Mononuclear cell (primary cell): ENCODE results near the gene MINDY2. TPM values are rescaled to one million over a fixed set of nuclear protein-coding genes. Genes with fewer than 3 reads are reported as not detected.
"Not testable (repeated sequence)": the region's sequence is repeated elsewhere in the genome, so short reads cannot be mapped to it uniquely, and the experiment has no call there.

ENCODE experiments used
- H3K27me3 ChIP-seq: 2 replicates; pipeline ENCODE4 v1.6.0; 2011; ENCODE audit warnings: low read length, control low read depth; ENCODE audit not compliant: insufficient read depth
- H3K4me1 ChIP-seq: 2 replicates; pipeline ENCODE4 v1.5.1; 2011; ENCODE audit warnings: mild to moderate bottlenecking, low read length, control low read depth; ENCODE audit not compliant: insufficient read depth
- H3K4me3 ChIP-seq: 2 replicates; pipeline ENCODE4 v1.5.1; 2011; ENCODE audit warnings: mild to moderate bottlenecking, low read length, moderate library complexity
- H3K9me3 ChIP-seq: 2 replicates; pipeline ENCODE4 v1.5.1; 2011; ENCODE audit warnings: low read depth, mild to moderate bottlenecking, control low read depth, low read length
- total RNA-seq: library from RNA; depleted of rRNA; stranded (reverse); fragments of >200 nt; gene quantifications from one replicate; pipeline ENCODE4 v1.2.3, GENCODE V29; 2012

Gene MINDY2
- total RNA-seq, 1 donor: 6.7 TPM

DNA sequence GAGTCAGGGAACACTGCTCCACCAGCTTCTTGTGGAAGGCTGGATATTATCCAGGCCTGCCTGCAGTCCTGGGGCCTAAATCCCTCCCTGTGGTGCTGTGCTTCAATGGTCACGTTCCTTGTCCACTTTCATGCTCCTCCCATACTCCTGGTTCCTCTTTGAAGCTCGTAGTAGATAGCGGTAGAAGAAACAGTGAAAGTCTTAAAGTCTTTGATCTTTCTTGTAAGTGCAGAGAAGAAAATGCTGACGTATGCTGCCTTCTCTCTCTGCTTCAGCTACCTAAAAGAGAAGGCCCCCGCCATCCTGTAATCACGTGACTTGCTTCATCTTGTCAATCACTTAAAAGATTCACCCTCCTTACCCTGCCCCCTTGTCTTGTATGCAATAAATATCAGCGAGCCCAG is 2.5 kb upstream of the MINDY2 start:
- not testable (repeated sequence) for H3K4me3 ChIP-seq, H3K27me3 ChIP-seq

DNA sequence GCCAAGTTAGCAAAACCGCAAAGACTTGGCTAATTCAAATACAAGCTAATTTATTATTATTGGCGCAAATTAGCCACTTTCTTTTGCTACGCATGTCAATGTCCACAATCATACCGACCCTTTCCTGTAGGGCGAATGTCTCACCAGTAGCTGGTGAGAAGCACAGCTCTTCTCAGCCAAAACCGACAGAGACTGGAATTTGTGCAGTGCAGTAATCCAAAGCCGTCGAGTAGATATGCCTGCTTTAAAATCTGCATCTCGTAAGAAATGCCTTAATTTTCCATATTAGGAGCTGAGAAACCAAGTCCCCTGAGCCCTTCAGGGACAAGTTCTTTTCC is 614 bp upstream of the MINDY2 start:
- H3K4me3 ChIP-seq: peak overlapping the region; percentile 91

More for the DNA sequence above, 2.5 kb upstream of the MINDY2 start:
- H3K9me3 ChIP-seq: not testable (repeated sequence)
- H3K4me1 ChIP-seq: peaks cover 26% of the 10 kb centered on the region

DNA sequence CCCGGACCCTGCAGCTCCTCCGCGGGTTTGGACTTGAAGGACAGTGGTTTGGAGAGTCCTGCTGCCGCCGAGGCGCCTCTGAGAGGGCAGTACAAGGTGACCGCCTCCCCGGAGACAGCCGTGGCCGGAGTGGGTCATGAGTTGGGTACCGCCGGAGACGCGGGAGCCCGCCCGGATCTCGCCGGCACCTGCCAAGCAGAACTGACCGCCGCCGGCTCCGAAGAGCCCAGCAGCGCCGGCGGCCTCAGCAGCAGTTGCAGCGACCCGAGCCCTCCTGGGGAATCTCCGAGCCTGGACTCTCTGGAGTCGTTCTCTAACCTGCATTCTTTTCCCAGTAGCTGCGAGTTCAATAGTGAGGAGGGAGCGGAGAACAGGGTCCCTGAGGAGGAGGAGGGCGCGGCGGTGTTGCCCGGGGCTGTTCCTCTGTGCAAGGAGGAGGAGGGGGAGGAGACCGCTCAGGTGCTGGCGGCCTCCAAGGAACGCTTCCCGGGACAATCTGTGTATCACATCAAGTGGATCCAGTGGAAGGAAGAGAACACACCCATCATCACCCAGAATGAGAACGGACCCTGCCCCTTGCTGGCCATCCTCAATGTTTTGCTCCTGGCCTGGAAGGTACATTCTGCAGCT is 634 bp downstream of the MINDY2 start:
- peak overlapping the region; percentile 91 for H3K4me3 ChIP-seq
- H3K27me3 ChIP-seq: no peaks in the 10 kb centered on the region
- no peaks in the 10 kb centered on the region for H3K9me3 ChIP-seq
- peaks cover 37% of the 10 kb centered on the region for H3K4me1 ChIP-seq

More for the DNA sequence above, 614 bp upstream of the MINDY2 start:
- Histone ChIP-seq H3K27me3 (no peaks in the 10 kb centered on the region), H3K4me1 (peaks cover 37% of the 10 kb centered on the region), H3K9me3 (no peaks in the 10 kb centered on the region)

DNA sequence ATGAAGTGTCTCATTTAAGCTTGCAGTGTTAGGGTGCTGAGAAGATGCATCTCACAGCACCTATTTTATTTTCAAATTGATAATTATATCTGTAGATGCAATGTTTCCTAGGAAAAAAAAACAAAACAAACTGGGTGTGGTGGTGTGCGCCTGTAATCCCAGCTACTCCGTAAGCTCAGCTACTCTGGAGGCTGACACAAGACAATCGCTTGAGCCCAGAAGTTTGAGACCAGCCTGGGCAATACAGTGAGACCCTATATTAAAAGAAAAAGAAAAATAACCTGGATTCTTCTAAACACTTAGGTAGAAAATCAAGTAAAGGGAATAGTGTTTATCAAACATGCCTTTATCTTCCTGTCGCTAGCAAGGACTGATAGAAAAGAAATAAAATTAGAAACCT is 1.9 kb downstream of the MINDY2 start:
- Histone ChIP-seq H3K4me3 (no peak overlapping the region), H3K27me3 (no peaks in the 10 kb centered on the region), H3K9me3 (no peaks in the 10 kb centered on the region), H3K4me1 (peaks cover 37% of the 10 kb centered on the region)

DNA sequence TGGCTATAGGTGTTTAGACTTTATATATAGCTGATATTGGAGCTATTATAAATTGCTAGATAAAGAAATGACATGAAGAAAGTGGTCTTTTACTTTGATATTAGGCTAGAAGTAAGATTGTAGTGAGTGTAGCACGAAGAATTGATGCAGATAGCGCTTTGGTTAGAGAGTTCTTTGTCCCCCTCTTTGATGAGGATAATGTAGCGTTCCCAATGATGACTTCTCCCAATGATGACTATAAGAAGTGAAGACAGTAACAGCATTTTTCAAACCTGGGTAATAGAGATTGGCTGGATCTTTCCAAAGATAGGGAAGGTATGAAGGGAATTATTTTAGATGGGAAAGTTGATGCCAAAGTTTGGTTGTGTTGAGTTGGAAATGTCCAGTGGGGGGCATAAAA is 4.3 kb downstream of the MINDY2 start:
- H3K9me3 ChIP-seq: no peaks in the 10 kb centered on the region
- H3K4me3 ChIP-seq: no peak overlapping the region
- no peaks in the 10 kb centered on the region for H3K27me3 ChIP-seq
- H3K4me1 ChIP-seq: peaks cover 35% of the 10 kb centered on the region

DNA sequence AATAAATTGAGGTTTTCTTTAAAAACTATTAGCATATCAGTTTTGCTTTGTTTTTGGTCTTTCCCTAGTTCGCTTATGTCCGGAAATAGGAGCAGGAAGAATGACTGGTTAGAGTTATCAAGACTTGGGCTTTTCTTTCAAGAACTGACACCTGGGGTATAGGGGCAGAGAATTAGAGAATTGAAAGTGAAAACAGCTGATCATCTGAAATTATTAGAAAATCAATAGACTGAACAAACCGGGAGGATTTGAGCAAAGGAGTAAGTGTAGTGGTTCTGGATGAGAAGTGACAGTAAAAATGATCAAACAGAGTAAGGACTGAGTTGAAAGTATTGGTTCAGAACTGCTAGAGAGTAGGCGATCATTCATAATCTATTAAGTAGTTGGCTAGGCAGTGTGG is 6.0 kb downstream of the MINDY2 start:
- no peak overlapping the region for H3K4me3 ChIP-seq
- H3K4me1 ChIP-seq: peaks cover 25% of the 10 kb centered on the region
- no peaks in the 10 kb centered on the region for H3K27me3 ChIP-seq
- H3K9me3 ChIP-seq: no peaks in the 10 kb centered on the region

DNA sequence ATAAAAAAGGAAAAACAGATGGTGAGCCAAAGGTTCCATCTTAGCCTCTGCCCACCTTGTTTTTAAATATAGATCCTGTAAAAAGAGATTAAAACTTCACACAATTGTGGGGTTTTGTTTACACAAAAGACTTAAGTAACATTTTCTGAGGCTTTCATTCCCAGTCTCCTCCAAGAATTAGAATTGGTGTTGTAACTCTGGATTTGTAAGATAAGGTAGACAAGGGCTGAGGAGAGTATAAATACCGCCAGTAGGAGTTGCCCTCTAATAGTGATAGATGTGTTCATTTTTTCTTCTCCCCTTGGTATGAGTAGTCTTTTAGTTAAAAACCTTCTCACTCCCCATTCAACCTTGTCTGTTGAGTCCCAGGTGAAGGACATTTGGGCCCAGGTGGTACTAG is 8.5 kb downstream of the MINDY2 start:
- Histone ChIP-seq H3K4me3 (no peak overlapping the region), H3K9me3 (no peaks in the 10 kb centered on the region), H3K4me1 (peaks cover 2% of the 10 kb centered on the region), H3K27me3 (no peaks in the 10 kb centered on the region)

DNA sequence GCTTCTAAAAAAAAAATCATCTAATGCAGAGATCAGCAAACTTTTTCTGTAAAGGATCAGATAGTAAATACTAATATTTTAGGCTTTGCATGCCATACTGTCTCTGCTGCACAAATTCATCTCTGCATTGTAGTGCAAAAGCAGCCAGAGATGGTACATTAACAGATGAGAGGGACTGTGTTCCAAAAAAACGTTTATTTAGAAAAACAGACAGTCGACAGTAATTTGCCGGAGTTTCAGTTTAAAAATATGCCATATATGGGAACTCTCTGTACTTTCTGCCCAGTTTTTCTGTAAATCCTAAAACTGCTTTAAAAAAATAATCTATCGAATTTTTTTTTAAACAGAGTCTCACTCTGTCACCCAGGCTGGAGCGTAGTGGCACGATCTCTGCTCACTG is 14.3 kb downstream of the MINDY2 start:
- no peak overlapping the region for H3K4me3 ChIP-seq
- no peaks in the 10 kb centered on the region for H3K27me3 ChIP-seq
- no peaks in the 10 kb centered on the region for H3K4me1 ChIP-seq
- no peaks in the 10 kb centered on the region for H3K9me3 ChIP-seq

DNA sequence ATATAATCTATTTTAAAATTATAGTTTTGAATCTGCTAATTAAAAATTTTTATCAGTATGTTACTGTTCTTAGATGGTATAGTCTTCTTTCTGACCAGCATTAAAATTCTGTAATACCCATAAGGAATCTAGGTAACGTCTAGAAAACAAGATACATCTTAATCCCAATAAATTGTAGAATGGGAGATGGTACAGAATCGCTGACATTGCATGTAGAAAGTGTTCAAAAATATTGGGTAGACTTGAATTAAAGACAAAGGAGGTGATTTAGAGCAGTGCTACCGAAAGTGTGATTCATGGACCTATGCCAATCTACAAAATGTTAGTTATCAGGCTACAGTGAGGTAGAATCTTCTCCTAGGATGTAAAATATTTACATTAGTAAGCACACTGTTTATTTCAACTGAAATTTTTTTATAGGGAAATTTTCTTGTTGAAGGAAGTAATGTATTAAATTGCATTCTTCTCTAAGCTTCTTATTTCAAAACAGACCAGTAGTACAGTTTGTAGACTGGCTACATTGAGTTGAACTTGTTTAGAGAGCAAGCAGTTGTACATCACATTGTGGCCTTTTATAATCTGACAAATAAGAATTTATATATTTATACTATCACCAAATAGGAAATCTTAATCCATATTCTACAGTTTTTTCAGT is 17.1 kb downstream of the MINDY2 start:
- Histone ChIP-seq H3K4me3 (no peak overlapping the region), H3K27me3 (no peaks in the 10 kb centered on the region), H3K4me1 (no peaks in the 10 kb centered on the region), H3K9me3 (no peaks in the 10 kb centered on the region)

DNA sequence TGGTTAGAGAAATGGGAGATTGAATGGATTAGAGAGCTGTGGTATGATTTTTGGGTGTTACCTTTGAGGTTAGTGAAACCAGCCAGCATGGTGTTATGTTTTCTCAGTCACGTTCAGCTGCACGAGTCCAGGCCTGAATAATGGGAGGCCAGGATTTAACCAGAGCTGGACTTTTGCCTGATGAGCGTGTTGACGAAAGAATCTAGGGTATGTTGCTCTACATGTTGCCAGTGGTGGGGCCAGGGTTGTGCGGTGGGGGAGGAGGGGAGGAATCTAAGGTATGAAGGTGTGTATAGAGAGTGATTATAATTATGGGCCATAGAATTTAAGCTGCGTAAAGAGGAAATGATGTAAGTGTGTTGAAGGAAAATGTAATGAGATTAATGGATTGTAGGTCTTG is 22.8 kb downstream of the MINDY2 start:
- H3K27me3 ChIP-seq: no peaks in the 10 kb centered on the region
- H3K4me3 ChIP-seq: no peak overlapping the region
- H3K9me3 ChIP-seq: no peaks in the 10 kb centered on the region
- no peaks in the 10 kb centered on the region for H3K4me1 ChIP-seq

DNA sequence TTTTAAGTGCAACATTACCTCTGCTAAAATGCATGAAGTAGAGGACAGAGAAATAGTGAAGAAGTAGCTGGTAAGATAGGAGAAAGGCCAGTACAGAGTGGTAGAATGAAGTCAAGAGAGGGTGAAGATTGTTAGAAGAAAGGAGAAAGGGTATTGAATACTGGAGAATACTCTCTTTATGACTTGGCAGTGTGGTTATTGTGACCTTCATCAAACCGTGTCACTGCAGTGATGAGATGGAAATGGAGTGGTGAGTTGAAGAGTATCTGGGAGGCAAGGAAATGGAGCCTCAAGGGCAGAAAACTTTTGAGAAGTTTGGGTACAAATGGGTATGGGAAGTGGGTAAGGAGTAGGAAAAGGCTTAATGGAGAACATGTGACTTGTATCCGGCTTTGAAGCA is 24.7 kb downstream of the MINDY2 start:
- no peaks in the 10 kb centered on the region for H3K27me3 ChIP-seq
- H3K4me3 ChIP-seq: no peak overlapping the region
- H3K9me3 ChIP-seq: no peaks in the 10 kb centered on the region
- no peaks in the 10 kb centered on the region for H3K4me1 ChIP-seq

DNA sequence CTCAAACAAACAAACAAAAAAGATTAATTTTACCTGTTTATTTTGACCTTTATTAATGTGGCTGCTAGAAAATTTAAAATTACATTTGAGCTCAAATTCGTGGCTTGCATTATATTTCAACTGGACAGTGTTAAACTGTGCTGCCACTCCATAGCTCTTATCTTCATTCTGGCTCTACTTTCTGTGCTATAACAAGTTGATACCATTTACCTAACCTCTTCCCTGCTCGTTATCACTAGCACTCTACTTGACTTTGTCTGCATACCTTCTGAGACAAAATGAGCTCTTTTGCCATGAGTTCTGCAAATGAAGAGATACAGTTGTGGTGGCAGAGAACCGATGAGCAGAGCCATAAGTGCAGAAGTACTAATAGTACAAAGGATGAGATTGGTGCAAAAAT is 26.4 kb downstream of the MINDY2 start:
- no peaks in the 10 kb centered on the region for H3K4me1 ChIP-seq
- H3K27me3 ChIP-seq: no peaks in the 10 kb centered on the region
- H3K4me3 ChIP-seq: no peak overlapping the region
- no peaks in the 10 kb centered on the region for H3K9me3 ChIP-seq

DNA sequence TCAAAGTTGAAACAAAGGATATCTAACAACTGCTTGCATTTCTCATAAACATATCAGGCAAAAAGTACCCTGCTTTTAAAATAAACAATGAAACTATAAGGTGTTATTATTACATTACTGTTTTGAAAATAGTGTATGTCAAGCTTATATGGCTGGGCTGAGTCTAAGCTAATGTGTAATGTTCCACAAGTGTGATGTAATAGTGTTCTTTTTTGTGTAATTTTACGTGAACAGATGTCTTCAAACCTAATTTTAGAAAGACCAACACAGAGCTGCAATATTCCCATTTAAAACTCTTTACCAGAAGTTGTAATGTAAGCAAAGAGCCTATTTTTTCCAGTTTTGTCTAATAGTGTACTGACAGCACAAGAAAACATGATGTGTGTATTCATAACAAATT is 34.0 kb downstream of the MINDY2 start:
- no peaks in the 10 kb centered on the region for H3K9me3 ChIP-seq
- no peaks in the 10 kb centered on the region for H3K27me3 ChIP-seq
- H3K4me3 ChIP-seq: no peak overlapping the region
- H3K4me1 ChIP-seq: peaks cover 3% of the 10 kb centered on the region

DNA sequence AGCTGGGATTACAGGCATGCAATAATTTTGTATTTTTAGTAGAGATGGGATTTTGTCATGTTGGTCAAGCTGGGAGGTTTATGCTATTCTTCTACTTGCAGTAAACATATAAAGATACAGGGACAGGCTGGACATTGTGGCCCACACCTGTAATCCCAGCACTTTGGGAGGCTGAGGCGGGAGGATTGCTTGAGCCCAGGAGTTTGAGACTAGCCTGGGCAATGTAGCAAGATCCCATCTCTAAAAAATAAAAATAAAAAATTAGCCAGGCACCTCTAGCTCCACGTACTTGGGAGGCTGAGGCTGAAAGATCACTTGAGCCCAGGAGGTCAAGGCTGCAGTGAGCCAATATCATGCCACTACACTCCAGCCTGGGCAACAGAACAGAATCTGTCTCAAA is 52.2 kb downstream of the MINDY2 start:
- H3K4me3 ChIP-seq, H3K4me1 ChIP-seq, H3K27me3 ChIP-seq, H3K9me3 ChIP-seq: not testable (repeated sequence)

DNA sequence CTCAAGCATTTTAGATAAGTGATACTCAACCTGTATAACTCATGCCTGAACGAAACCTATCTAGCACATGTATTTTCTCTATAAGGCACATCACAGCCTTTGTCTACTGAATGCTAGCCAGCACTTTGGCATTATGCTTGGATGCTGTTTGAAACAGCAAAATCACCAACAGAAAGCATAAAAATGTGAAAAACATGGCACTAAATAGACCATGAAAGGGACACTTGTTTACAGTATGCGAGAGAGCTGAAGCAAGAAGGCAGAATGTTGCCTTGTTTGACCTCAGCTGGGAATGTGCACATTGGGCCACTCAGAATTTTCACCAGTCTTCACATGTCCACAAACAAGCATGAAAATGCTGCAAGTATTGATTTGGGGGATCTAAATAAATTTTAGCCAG is 59.5 kb downstream of the MINDY2 start:
- H3K9me3 ChIP-seq: no peaks in the 10 kb centered on the region
- H3K27me3 ChIP-seq: no peaks in the 10 kb centered on the region
- no peak overlapping the region for H3K4me3 ChIP-seq
- peaks cover 4% of the 10 kb centered on the region for H3K4me1 ChIP-seq

DNA sequence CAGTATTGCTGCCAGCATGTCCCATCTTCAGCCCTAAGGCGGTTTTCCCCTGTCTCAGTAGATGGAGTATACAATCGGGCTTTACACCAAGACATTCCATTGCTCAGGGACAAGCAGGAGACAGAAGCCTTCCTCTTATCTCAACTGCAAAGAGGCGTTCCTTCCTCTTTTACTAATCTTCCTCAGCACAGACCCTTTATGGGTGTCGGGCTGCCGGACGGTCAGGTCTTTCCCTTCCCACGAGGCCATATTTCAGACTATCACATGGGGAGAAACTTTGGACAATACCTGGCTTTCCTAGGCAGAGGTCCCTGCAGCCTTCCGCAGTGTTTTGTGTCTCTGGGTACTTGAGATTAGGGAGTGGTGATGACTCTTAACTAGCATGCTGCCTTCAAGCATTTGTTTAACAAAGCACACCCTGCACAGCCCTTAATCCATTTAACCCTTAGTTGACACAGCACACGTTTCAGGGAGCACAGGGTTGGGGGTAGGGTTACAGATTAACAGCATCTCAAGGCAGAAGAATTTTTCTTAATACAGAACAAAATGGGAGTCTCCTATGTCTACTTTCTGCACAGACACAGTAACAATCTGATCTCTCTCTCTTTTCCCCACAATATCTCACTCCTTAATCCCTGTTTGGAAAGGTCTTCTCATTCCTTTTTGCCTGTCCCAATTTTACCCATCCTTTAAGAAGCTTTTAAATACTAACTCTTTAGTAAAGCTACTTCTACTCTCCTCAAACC is 62.8 kb downstream of the MINDY2 start:
- H3K9me3 ChIP-seq, H3K4me3 ChIP-seq, H3K4me1 ChIP-seq, H3K27me3 ChIP-seq: not testable (repeated sequence)
